Epidermal melanocyte (primary cell): ENCODE data around the gene LFNG.
A peak's percentile ranks its signal among the peaks of the same experiment; 100 is the strongest.

Experiments used
- DNase-seq: peaks from one replicate; pipeline ENCODE4 v3.0.0; 2011; ENCODE audit warnings: low spot score; ENCODE audit not compliant: insufficient read length

The LFNG gene

GRCh38 chr7:2515424-2516193 lies 4.0 kb upstream of the LFNG start:
- no peak for DNase-seq

GRCh38 chr7:2516194-2516555 lies 3.4 kb upstream of the LFNG start:
- no peak for DNase-seq

DNA sequence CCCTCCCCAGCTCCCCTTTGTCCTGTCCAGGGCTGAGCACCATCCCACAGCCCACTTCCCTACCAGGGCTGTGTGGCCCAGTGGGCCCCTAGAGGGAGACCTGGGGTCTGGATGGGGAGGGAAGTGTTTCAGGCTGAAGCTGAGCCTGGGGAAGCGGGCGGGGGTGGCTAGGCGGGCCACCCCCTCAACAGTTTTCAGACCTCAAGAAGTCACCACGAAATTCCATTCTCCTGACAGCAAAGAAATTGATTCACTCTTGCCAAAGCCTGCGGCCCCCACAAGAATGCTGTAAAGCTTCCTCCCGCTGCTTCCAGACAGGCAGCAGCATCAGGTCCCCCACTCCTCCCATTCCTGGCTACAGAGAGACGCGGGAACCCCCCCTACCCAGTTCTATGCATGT lies 2.5 kb upstream of the LFNG start:
- DNase-seq, result peak; percentile 78

DNA sequence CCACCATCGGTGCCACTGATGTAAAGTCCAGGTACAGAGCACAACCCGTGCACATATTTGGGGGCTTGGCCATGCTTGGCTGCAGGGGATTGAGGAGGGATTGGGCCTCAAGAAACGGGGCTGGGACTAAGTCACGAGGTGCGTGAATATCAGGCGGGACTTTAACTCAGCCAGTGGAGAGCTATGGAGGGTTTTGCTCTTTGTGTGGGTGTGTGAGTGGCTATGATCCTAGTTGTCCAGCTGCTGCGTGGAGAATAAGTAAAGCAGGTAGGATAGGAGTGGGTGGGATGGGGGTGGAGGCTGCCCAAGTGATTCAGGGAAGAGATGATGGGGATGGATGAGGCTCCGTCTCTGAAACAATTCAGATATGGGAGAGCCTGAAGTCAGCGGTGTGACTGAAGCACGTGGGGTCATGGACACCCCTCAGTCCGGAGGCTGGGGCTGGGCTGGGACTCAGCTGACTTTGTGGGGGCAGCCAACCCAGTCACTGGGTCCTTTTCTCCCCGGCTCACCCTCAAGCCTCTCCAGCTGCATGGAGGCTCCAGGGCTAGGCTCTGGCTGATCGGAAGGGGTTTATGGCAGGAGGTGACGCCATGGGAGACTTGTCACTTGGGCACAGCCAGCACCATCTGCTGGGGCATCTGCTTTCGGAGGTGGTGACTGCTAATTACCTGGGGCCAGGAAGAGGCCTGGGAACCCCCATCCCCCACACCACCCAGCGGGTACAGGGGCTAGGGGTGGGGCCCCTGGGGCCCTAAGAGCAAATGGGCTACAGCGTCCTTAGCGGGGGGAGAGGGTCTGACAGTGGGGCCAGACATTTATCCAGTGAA lies 1.7 kb upstream of the LFNG start:
- no peak for DNase-seq

GRCh38 chr7:2518737-2519118 lies 846 bp upstream of the LFNG start:
- DNase-seq, result no peak

DNA sequence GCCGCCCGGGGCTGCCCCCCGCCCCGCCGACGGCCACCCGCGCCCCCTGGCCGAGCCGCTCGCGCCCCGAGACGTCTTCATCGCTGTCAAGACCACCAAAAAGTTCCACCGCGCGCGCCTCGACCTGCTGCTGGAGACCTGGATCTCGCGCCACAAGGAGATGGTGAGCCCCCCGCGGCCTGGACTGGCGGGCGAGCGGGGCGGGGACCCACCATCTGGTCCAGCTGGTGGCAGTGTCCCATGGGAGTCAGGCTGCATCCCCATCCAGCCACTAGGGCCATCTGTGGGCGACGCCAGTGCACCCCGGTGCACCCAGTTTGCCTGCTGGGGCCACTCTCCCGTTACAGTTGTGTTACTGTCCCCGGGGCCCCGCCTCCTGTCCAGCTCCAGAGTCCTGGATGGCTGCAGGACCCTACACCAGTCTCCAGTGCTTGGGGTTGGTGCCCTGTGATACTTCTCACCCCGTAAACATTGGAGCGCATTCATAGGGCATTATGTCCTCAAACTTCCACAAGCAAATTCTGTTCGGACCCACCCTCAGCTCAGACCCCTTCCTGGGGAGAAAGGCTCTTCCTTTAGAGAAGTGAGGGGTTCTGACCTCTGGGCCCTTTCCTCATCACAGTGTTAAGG lies 672 bp downstream of the LFNG start:
- no peak for DNase-seq

- DNase-seq, result no peak
Observed at GRCh38 chr7:2520761-2521290, 1.3 kb downstream of the LFNG start.

DNA sequence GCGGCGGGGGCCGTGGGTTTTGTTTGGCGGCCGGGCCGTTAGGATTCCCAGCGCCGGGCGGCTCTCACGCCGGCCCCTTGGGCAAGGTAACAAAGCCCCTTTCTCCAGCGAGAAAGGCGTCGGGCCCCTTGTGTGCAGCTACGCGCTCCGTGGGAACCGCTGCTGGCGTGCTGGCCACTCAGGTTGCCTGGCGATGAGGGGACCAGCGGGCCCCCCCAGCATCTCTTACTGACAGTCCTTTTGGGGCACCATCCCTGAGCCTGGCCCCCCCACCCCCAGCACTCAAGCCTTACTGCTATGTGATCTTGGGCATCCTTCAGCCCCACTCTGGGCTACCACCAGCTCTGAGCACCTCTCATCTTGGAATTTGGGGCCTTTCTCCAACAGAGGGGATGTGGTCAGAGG lies 1.8 kb downstream of the LFNG start:
- DNase-seq, result no peak

DNA sequence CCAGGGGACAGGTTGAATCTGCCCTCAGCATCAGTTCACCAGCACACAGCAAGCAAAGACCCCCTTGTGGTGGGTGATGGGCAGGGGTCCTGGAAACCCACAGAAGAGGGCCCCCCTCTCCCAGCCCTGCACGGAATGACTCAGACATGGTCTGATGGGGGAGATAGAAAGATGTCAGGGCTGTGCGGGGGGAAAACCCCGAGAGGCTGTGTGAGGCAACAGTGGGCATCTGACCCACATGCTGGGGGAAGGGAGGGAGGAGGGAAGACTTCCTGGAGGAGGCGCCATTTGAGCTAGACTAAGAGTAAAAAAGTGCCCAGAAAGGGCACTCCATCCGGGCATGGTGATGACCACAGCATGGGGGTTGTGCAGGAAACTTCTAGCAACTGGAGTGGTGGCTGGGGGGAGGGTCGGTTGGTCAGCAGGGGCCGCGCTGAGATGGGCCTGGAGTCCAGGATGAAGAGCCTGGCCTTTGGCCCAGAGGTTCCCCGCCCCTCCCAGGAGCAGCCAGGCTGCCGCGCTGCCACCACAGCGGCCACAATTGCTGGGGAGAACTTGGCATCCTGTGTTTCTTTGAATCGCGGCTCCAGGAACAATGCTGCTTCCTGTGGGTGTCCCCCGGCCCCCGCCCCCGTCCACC lies 2.5 kb downstream of the LFNG start:
- DNase-seq, result no peak

DNA sequence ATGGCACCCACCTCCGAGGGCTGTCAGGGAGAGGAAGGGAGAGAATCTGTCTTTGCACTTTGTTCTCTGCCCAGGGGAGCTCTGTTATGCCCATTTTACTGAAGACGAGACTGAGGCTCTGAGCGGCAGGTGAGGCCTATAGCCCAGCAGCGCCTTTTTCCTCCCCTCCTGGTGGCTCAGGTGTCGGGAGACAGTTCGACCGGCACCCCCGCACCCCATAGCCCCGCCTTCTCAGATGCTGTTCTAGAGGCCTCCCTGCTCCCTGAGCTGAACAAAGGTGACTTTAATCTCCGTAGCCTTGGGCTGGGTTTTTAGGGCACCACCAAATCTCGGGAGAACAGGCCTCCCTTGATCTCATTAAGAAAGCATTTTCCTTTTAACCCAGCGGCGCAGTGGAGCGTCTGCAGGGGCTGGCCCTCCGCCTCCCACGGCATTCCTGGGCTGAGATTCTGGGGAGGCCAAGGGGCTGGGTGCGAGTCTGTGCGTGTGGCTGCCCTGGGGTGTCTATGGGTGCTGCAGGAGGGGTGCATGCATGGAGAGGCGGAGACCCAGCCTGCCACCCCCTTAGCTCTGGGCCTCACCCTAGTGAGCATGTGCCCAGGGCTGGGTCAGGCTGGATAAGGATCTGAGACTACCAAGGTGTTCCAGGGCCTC lies 3.3 kb downstream of the LFNG start:
- DNase-seq, result peak; percentile 88

DNA sequence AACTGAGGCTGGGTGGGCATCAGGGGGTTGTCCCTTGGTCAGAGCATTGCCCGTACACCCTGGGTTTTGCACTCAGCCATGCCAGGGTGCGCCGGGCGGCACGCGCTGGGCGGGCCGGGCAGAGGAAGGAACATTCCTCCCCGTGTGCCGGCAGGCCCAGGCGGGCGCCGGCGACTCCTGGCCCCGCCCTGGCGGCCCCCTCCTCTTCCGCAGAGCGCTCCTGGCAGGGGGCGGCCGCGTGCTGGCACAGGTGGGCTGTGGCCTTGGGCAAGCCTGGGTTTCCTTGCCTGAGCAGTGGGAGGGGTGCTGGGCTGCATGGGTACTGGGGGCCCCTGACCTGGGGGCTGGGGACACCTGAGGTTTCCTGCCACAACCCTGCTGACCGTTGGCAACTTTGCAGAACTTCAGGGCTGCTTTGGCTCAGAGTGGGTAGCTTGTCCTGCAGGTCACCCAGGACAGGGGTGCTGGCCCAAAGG lies 3.9 kb downstream of the LFNG start:
- DNase-seq, result no peak

GRCh38 chr7:2523941-2524807 lies 4.6 kb downstream of the LFNG start:
- DNase-seq, result no peak

DNA sequence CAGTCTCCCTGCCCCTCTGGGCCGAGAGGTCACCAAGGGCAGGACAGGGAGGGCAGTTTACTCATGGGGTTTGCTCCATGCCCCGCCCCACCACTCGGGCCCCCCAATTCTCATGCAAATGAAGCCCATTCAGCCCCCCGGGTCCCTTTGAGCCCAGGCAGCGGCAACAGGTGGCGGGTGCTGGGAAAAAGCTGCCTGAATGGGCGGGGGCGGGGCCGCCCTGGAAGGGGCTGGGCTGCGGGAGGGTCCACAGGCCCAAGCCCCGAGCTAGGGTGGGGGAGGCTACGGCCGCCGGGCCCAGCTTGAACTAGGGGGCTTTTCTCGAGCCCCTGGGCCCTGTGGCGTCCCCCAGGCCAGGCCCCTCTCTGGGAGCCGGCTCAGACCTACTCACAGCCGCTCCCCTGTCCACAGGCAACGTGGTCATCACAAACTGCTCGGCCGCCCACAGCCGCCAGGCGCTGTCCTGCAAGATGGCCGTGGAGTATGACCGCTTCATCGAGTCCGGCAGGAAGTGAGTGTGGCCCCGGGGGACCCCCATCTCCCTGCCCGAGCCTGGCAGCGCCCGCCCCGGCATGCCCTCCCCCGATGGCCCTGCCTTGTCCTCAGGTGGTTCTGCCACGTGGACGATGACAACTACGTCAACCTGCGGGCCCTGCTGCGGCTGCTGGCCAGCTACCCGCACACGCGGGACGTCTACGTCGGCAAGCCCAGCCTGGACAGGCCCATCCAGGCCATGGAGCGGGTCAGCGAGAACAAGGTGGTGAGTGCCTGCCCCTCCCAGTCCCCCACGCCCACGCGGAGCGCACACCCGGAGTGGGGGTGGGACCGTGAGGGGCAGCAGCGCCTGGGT lies 5.5 kb downstream of the LFNG start:
- DNase-seq, result no peak

DNA sequence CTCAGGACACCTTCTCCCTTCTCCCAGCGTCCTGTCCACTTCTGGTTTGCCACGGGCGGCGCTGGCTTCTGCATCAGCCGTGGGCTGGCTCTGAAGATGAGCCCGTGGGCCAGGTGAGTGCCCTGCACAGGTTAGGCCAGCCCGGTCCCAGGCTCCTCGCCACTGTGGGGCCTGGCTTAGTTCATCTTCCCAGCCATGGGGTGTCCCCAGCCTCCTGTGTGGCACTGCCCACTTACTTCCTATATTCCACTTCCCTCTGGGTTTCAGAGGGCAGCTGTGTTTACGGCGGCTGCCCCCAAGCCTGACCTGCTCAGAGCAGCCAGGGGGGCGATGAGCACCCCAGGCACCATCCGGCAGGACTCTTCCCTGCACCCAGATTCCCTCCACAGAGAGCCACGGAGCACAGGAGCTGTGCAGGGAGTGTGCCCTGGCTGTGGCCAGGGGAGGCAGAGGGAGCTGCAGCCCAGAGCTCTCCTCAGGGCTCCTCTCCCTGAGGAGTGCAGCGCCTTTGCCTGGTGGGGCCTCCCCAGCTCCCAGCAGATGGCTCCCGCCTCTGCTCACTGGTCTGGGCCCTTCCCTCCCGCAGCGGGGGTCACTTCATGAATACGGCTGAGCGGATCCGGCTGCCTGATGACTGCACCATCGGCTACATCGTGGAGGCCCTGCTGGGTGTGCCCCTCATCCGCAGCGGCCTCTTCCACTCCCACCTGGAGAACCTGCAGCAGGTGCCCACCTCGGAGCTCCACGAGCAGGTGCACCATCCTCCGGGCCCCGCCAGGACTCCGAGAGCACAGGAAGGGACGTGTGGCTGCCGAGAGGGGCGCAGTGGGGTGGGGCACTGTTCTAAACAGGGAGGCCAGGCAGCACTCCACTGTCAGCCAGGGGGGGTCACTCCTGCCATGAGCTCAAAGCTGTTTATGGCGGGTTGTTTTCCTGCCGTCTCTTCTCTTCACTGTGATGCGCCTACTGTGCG lies 6.4 kb downstream of the LFNG start:
- no peak for DNase-seq

DNA sequence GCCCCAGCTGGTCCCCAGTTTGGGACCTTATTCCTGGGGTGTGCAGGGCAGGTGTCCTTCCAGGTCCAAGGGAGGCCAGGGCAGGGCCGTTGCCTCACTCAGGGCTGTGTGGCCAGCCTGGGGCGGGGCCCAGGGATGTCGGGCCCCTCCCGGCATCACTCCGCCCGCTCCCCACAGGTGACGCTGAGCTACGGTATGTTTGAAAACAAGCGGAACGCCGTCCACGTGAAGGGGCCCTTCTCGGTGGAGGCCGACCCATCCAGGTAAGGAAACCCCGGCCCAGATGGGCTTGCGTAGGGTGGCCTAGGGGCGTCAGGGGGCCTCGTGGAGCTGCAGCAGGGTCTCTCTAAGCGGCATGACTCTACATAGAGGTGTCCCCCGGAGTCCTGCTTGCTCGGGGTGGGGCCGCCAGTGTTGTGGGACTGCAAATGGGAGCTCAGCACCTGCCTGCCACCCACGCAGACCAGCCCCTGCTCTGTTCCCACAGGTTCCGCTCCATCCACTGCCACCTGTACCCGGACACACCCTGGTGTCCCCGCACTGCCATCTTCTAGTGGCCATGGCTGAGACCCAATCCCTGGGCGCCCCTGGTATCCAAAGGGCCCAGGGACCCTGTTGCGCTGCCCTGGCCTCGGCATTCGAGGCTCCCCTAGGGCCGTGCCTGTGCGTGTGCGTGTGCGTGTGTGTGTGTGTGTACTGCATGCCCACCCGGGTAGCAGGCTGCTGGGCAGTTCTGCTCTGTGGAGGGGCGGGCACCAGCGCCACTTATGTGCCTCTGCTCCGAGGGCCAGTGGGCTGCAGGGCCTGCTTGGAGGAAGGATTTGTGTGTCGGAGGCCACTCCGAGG lies 7.3 kb downstream of the LFNG start:
- no peak for DNase-seq

GRCh38 chr7:2527505-2528467 lies 8.2 kb downstream of the LFNG start:
- DNase-seq, result no peak
